HepG2 (cell line): ENCODE measurements around the gene BBOF1. TPM values are rescaled to one million over a fixed set of nuclear protein-coding genes. Genes with fewer than 3 reads are reported as not detected.

ENCODE experiments used
- CEBPG ChIP-seq: IDR thresholded peaks from 2 replicates; pipeline ENCODE4 v1.6.1; 2016
- DNMT1 ChIP-seq: sonication (generic); formaldehyde crosslinking; IDR thresholded peaks from 2 replicates; pipeline ENCODE4 v1.5.1; 2020; ENCODE audit warnings: mild to moderate bottlenecking, missing genetic modification reagents
- HMGXB3 ChIP-seq: sonication (generic); formaldehyde crosslinking; IDR thresholded peaks from 2 replicates; pipeline ENCODE4 v1.4.0; 2020; ENCODE audit warnings: missing genetic modification reagents, borderline replicate concordance
- KMT2A ChIP-seq: sonication (generic); formaldehyde crosslinking; IDR thresholded peaks from 2 replicates; pipeline ENCODE4 v1.4.0; 2020; ENCODE audit warnings: missing genetic modification reagents
- MEIS1 ChIP-seq: sonication (generic); formaldehyde crosslinking; IDR thresholded peaks from 2 replicates; pipeline ENCODE4 v1.9.0; 2021; ENCODE audit warnings: mild to moderate bottlenecking, missing genetic modification reagents, moderate library complexity, borderline replicate concordance
- MTA3 ChIP-seq: sonication (generic); formaldehyde crosslinking; IDR thresholded peaks from 2 replicates; pipeline ENCODE4 v1.4.0; 2020; ENCODE audit warnings: missing genetic modification reagents
- PAF1 ChIP-seq: IDR thresholded peaks from 2 replicates; pipeline ENCODE4 v1.6.1; 2016; ENCODE audit warnings: missing genetic modification reagents, missing compliant biosample characterization
- POGZ ChIP-seq: sonication (generic); formaldehyde crosslinking; IDR thresholded peaks from 2 replicates; pipeline ENCODE4 v1.4.0; 2020; ENCODE audit warnings: mild to moderate bottlenecking, missing genetic modification reagents
- RCOR2 ChIP-seq: IDR thresholded peaks from 2 replicates; pipeline ENCODE4 v1.6.1; 2016; ENCODE audit warnings: missing biosample characterization, missing genetic modification reagents
- RFX1 ChIP-seq: fragments of 450-650 bp; IDR thresholded peaks from 2 replicates; pipeline ENCODE4 v1.6.1; 2017
- RFXANK ChIP-seq: IDR thresholded peaks from 2 replicates; pipeline ENCODE4 v1.6.1; 2016
- SP5 ChIP-seq: IDR thresholded peaks from 2 replicates; pipeline ENCODE4 v1.6.1; 2016; ENCODE audit warnings: low read depth, borderline replicate concordance
- TBP ChIP-seq: sonication (generic); formaldehyde crosslinking; IDR thresholded peaks from 2 replicates; pipeline ENCODE4 v1.5.0; 2020; ENCODE audit warnings: missing genetic modification reagents
- TCF7 ChIP-seq: sonication (generic); IDR thresholded peaks from 2 replicates; pipeline ENCODE4 v1.6.1; 2016; ENCODE audit warnings: antibody characterized with exemption, low read depth
- ZBTB21 ChIP-seq: sonication (generic); formaldehyde crosslinking; IDR thresholded peaks from 2 replicates; pipeline ENCODE4 v1.4.0; 2020; ENCODE audit warnings: missing genetic modification reagents
- ZBTB7B ChIP-seq: sonication (generic); formaldehyde crosslinking; IDR thresholded peaks from 2 replicates; pipeline ENCODE4 v1.4.0; 2020; ENCODE audit warnings: missing genetic modification reagents
- ZNF180 ChIP-seq: sonication (generic); formaldehyde crosslinking; IDR thresholded peaks from 2 replicates; pipeline ENCODE4 v1.4.0; 2020; ENCODE audit warnings: low read depth, missing genetic modification reagents, borderline replicate concordance
- ZNF264 ChIP-seq: sonication (generic); formaldehyde crosslinking; IDR thresholded peaks from 2 replicates; pipeline ENCODE4 v1.4.0; 2020; ENCODE audit warnings: missing genetic modification reagents
- ZNF441 ChIP-seq: sonication (generic); formaldehyde crosslinking; IDR thresholded peaks from 2 replicates; pipeline ENCODE4 v1.7.0; 2021; ENCODE audit warnings: missing genetic modification reagents, borderline replicate concordance
- ZNF724P ChIP-seq: sonication (generic); formaldehyde crosslinking; IDR thresholded peaks from 2 replicates; pipeline ENCODE4 v1.8.0; 2022; ENCODE audit warnings: missing genetic modification reagents, borderline replicate concordance
- polyA plus RNA-seq, 8 experiments: library from polyadenylated mRNA; depleted of rRNA in 3 of 8; stranded (reverse) in 7 of 8; unstranded in 1 of 8; fragments of >200 nt; fragmentation: Illumina TruSeq in 4 of 8; extraction: Trizol in 4 of 8; gene quantifications; 2 replicates each; pipeline versions ENCODE4 v1.2.1 to v1.2.3, GENCODE V29; 2011 to 2016; ENCODE audit warnings: low read depth in 4 of 8, missing spikeins in 1 of 8, mixed read lengths in 1 of 8; ENCODE audit not compliant: insufficient read depth in 1 of 8
- total RNA-seq, 5 experiments: library from RNA; depleted of rRNA; stranded (reverse); fragments of >200 nt; fragmentation: Illumina TruSeq; extraction: Trizol; gene quantifications; 2 replicates each; pipeline ENCODE4 v1.2.3, GENCODE V29; 2016; ENCODE audit warnings: low read depth in 1 of 5
- TF ChIP-seq, protein P1 (sequence below): sonication (generic); formaldehyde crosslinking; IDR thresholded peaks from 2 replicates; pipeline ENCODE4 v1.4.0; 2020; ENCODE audit warnings: missing genetic modification reagents
- TF ChIP-seq, protein P2 (sequence below): sonication (generic); formaldehyde crosslinking; IDR thresholded peaks from 2 replicates; pipeline ENCODE4 v1.4.0; 2020; ENCODE audit warnings: mild to moderate bottlenecking, missing genetic modification reagents
- TF ChIP-seq, protein P3 (sequence below): sonication (generic); formaldehyde crosslinking; IDR thresholded peaks from 2 replicates; pipeline ENCODE4 v1.8.0; 2022; ENCODE audit warnings: missing genetic modification reagents, low read depth, mild to moderate bottlenecking, borderline replicate concordance
- TF ChIP-seq, protein P4 (sequence below): sonication (generic); formaldehyde crosslinking; IDR thresholded peaks from 2 replicates; pipeline ENCODE4 v1.4.0; 2020; ENCODE audit warnings: missing genetic modification reagents

The BBOF1 gene
- total and polyA plus RNA-seq, 2 of the 13 experiments (the other 11 are each of a cell fraction or from before 2014, with no cell fraction given) = 1.6 to 2.3 TPM

DNA sequence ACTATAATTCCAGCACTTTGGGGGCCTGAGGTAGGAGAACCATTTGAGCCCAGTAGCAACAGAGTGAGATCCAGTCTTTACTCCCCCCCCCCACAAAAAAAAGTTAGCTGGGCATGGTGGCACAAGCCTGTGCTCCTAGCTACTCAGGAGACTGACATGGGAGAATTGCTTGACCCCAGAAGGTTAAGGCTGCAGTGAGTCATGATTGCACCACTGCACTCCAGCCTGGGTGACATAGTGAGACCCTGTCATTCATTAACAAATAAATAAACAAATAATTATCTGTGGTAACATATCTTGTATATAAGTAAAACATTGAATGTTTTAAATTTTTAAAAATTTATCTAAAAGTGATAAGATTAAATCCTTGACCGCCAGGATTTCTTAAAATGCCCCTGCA, 4.8 kb upstream of the BBOF1 start (continued):
- TF ChIP-seq, protein P1, sequence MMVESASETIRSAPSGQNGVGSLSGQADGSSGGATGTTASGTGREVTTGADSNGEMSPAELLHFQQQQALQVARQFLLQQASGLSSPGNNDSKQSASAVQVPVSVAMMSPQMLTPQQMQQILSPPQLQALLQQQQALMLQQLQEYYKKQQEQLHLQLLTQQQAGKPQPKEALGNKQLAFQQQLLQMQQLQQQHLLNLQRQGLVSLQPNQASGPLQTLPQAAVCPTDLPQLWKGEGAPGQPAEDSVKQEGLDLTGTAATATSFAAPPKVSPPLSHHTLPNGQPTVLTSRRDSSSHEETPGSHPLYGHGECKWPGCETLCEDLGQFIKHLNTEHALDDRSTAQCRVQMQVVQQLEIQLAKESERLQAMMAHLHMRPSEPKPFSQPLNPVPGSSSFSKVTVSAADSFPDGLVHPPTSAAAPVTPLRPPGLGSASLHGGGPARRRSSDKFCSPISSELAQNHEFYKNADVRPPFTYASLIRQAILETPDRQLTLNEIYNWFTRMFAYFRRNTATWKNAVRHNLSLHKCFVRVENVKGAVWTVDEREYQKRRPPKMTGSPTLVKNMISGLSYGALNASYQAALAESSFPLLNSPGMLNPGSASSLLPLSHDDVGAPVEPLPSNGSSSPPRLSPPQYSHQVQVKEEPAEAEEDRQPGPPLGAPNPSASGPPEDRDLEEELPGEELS (CRISPR knock-in tag) = peak; percentile 39; the same call in 1 of the 2 replicates
- TF ChIP-seq CEBPG (CRISPR knock-in tag) = peak; percentile 92
- TF ChIP-seq RCOR2 (CRISPR knock-in tag) = no peak
- no peak for TF ChIP-seq TBP (CRISPR knock-in tag)
- TF ChIP-seq ZBTB21 (CRISPR knock-in tag) = no peak
- no peak for TF ChIP-seq MTA3 (CRISPR knock-in tag)
- TF ChIP-seq, protein P2, sequence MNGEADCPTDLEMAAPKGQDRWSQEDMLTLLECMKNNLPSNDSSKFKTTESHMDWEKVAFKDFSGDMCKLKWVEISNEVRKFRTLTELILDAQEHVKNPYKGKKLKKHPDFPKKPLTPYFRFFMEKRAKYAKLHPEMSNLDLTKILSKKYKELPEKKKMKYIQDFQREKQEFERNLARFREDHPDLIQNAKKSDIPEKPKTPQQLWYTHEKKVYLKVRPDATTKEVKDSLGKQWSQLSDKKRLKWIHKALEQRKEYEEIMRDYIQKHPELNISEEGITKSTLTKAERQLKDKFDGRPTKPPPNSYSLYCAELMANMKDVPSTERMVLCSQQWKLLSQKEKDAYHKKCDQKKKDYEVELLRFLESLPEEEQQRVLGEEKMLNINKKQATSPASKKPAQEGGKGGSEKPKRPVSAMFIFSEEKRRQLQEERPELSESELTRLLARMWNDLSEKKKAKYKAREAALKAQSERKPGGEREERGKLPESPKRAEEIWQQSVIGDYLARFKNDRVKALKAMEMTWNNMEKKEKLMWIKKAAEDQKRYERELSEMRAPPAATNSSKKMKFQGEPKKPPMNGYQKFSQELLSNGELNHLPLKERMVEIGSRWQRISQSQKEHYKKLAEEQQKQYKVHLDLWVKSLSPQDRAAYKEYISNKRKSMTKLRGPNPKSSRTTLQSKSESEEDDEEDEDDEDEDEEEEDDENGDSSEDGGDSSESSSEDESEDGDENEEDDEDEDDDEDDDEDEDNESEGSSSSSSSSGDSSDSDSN (CRISPR knock-in tag) = no peak
- TF ChIP-seq SP5 (CRISPR knock-in tag) = no peak
- TF ChIP-seq, protein P3, sequence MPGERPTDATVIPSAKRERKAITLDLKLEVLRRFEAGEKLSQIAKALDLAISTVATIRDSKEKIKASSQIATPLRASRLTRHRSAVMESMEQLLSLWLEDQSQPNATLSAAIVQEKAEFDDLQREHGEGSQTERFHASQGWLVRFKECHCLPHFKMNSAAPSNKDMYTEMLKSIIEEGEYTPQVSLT = no peak
- no peak for TF ChIP-seq RFX1
- no peak for TF ChIP-seq HMGXB3
- TF ChIP-seq ZNF264 (CRISPR knock-in tag) = no peak
- no peak for TF ChIP-seq ZNF180
- no peak for TF ChIP-seq ZNF724P
- TF ChIP-seq KMT2A = no peak
- TF ChIP-seq RFXANK (CRISPR knock-in tag) = no peak
- TF ChIP-seq PAF1 (CRISPR knock-in tag) = no peak
- TF ChIP-seq POGZ = no peak
- no peak for TF ChIP-seq ZNF441
- TF ChIP-seq ZBTB7B = no peak
- no peak for TF ChIP-seq MEIS1
- no peak for TF ChIP-seq TCF7
- TF ChIP-seq, protein P4, sequence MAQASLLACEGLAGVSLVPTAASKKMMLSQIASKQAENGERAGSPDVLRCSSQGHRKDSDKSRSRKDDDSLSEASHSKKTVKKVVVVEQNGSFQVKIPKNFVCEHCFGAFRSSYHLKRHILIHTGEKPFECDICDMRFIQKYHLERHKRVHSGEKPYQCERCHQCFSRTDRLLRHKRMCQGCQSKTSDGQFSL (CRISPR knock-in tag) = no peak
- TF ChIP-seq DNMT1 (CRISPR knock-in tag) = no peak
